GM15510 (cell line): ENCODE results near the gene GUCY1A2.

Experiments used
- POLR2A ChIP-seq: IDR thresholded peaks from 3 replicates; pipeline ENCODE4 v1.6.1; 2011; ENCODE audit warnings: borderline replicate concordance; ENCODE audit not compliant: insufficient read length; ENCODE audit errors: extremely low read depth

GUCY1A2 gene

GRCh38 chr11:106714199-106714598, 304.1 kb downstream of the GUCY1A2 start:
- TF ChIP-seq POLR2A = no peak

GRCh38 chr11:106708348-106708747, 309.9 kb downstream of the GUCY1A2 start:
- TF ChIP-seq POLR2A = no peak

GRCh38 chr11:106706355-106706754, 311.9 kb downstream of the GUCY1A2 start:
- TF ChIP-seq POLR2A = no peak

- TF ChIP-seq POLR2A = no peak
Observed at GRCh38 chr11:106702805-106703204, 315.5 kb downstream of the GUCY1A2 start.

DNA sequence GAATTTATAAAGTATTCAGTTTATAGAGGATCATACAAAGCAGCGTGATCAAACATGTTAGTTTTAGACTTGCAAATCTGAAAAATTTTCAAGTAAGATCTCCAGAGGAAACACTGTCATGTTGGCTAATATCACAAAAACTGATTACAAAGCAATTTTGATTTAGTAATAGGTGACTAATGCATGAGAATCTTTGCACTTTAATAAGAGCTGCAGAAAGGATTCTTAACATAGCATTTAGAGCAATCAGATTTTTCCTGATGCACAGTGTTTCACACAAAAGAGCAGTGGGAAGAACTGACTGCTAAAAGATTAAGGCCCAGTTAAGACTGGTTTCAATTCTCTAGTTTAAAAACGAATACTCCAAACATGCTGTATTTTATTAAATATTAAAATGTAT, 321.2 kb downstream of the GUCY1A2 start:
- no peak for TF ChIP-seq POLR2A

DNA sequence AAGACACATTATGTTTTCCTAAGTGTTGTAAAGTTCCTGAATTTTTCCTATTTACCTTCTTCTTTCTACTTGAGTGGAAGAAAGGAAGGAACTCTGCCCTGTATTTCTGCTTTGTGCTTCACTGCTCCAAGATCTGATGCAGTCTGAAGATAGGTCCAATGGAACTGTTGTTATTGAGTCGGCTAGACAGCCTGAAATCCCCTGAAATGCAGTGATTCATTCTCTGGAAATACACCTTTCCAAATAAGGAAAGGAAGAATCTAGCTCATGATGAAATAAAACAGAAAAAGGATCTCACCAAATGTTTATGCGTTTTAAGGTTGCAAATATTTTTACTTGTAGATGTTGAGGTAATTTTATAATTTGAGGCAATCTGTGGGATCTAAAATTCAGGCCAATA, 322.8 kb downstream of the GUCY1A2 start:
- TF ChIP-seq POLR2A = no peak

DNA sequence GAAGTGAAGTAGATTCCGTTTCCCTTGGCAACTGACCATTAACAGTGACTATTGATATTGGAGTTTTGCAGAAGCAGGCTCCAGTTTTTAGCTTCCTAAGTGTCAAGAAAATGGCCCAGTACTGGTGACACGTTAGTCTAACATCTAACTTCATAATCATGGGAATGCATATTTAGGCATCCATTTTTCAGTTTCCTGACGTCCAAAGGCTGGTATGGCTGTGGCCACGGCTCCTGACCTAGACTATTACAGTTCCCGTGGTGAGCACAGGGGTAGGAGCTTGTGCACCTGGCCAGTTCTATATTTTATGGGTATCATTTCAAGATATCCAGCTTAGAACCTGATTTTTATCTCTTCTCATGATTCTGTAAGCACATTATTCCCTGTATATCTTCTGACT, 323.8 kb downstream of the GUCY1A2 start:
- no peak for TF ChIP-seq POLR2A

GRCh38 chr11:106691807-106692365, 326.4 kb downstream of the GUCY1A2 start:
- no peak for TF ChIP-seq POLR2A

- no peak for TF ChIP-seq POLR2A
Observed at GRCh38 chr11:106690923-106691322, 327.4 kb downstream of the GUCY1A2 start.

- TF ChIP-seq POLR2A = no peak
Observed at GRCh38 chr11:106684944-106685343, 333.3 kb downstream of the GUCY1A2 start.

GRCh38 chr11:106683435-106683834, 334.8 kb downstream of the GUCY1A2 start:
- no peak for TF ChIP-seq POLR2A

- TF ChIP-seq POLR2A = no peak
Observed at GRCh38 chr11:106681435-106681834, 336.8 kb downstream of the GUCY1A2 start.

DNA sequence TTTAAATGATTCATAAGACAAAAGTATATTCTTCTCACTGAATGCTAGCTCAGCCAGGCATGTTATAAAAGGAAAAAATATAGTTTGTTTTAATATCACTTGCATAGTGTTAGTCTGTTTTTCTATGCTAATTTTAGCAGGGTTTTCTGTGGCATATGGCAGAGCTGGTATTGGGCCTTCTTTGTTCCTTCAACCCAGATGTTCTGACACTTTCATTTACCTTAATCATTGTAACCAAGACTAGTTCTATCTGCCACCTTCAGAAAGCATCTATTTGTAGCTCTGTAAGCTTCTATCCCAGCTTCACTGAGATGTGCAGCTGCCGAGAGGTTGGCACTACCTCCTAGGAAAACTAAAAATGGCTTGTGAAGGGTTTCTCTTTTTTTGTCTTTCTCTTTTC, 338.7 kb downstream of the GUCY1A2 start:
- TF ChIP-seq POLR2A = no peak

GRCh38 chr11:106679181-106679580, 339.1 kb downstream of the GUCY1A2 start:
- no peak for TF ChIP-seq POLR2A

GRCh38 chr11:106670069-106670468, 348.2 kb downstream of the GUCY1A2 start:
- TF ChIP-seq POLR2A = no peak

- TF ChIP-seq POLR2A = no peak
Observed at GRCh38 chr11:106668147-106668546, 350.1 kb downstream of the GUCY1A2 start.

DNA sequence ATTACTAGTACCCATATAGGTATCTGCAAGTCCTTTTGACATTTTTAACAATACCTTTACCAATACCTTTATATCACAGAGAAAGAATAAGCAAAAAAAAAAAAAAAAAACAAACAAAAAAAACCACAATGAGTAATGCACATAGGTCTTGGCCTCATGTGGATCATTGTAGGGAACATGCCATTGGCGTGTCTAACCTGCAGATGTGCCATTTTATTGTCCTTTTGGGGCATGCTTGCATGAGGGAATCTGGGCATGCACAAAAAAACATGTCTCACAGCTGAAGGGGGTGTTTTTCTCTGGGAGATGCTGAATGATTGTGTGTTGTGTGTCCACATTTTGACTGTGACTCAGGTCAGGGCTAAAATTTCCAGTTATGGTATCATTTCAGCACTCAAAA, 361.6 kb downstream of the GUCY1A2 start:
- no peak for TF ChIP-seq POLR2A

GRCh38 chr11:106644824-106645223, 373.5 kb downstream of the GUCY1A2 start:
- no peak for TF ChIP-seq POLR2A

- TF ChIP-seq POLR2A = no peak
Observed at GRCh38 chr11:106642331-106642730, 375.9 kb downstream of the GUCY1A2 start.
